CD4-positive, alpha-beta T cell (primary cell): ENCODE data around the gene SLC2A10. TPM values are rescaled to one million over a fixed set of nuclear protein-coding genes. Genes with fewer than 3 reads are reported as not detected.

ENCODE experiments used
- ATAC-seq: fragments of 200-7000 bp; cut with Tn5 transposase; one replicate; pipeline ENCODE4 v1.10.0; 2022; ENCODE audit warnings: mild to moderate bottlenecking; ENCODE audit not compliant: poor library complexity
- CTCF ChIA-PET: fragments of 350-600 bp; sonication (Branson Sonifier 250); formaldehyde crosslinking; loops from one replicate; lab custom pipeline; 2021; ENCODE audit warnings: antibody characterized with exemption, inconsistent platforms; lab: Charles Lee
- POLR2A ChIA-PET: fragments of 350-600 bp; sonication (Branson Sonifier 250); formaldehyde crosslinking; loops from one replicate; lab custom pipeline; 2021; ENCODE audit warnings: antibody characterized with exemption, inconsistent platforms; lab: Charles Lee
- DNase-seq, 14 experiments: peaks; one replicate each; pipeline ENCODE4 v3.0.0-alpha.2; 2013 to 2020; ENCODE audit warnings: mixed read lengths in 2 of 14
- H3K27ac ChIP-seq, 2 donors: one replicate each; pipeline versions ENCODE4 v1.5.1 to v1.7.0; 2013; ENCODE audit warnings: low read length in 2 of 2, low read depth in 1 of 2, mild to moderate bottlenecking in 1 of 2
- H3K27me3 ChIP-seq, 2 experiments: 1 replicate in 1 of 2; 2 replicates in 1 of 2; pipeline versions ENCODE4 v1.6.1 to v1.7.0; 2013; ENCODE audit warnings: low read length in 2 of 2, control low read depth in 1 of 2, mild to moderate bottlenecking in 1 of 2, moderate library complexity in 1 of 2; ENCODE audit not compliant: insufficient read depth in 2 of 2, control insufficient read depth in 1 of 2
- H3K36me3 ChIP-seq: one replicate; pipeline ENCODE4 v1.6.1; 2013; ENCODE audit warnings: low read length, control low read depth; ENCODE audit not compliant: insufficient read depth
- H3K4me1 ChIP-seq: one replicate; pipeline ENCODE4 v1.6.1; 2013; ENCODE audit warnings: low read length, control low read depth; ENCODE audit not compliant: insufficient read depth
- H3K4me3 ChIP-seq: one replicate; pipeline ENCODE4 v1.5.1; 2013; ENCODE audit warnings: mild to moderate bottlenecking, low read length, moderate library complexity
- H3K9me3 ChIP-seq, 2 experiments: 1 replicate in 1 of 2; 2 replicates in 1 of 2; pipeline versions ENCODE4 v1.6.1 to v1.7.0; 2013; ENCODE audit warnings: low read length in 2 of 2, mild to moderate bottlenecking in 2 of 2, control low read depth in 1 of 2, moderate library complexity in 1 of 2; ENCODE audit not compliant: control insufficient read depth in 1 of 2, insufficient read depth in 1 of 2
- H3K27ac Mint-ChIP-seq: one replicate; pipeline ENCODE4 v1.8.0; 2020; ENCODE audit warnings: mixed read lengths
- H3K27me3 Mint-ChIP-seq: one replicate; pipeline ENCODE4 v1.8.0; 2021; ENCODE audit warnings: mixed read lengths
- H3K36me3 Mint-ChIP-seq: one replicate; pipeline ENCODE4 v1.8.0; 2021; ENCODE audit warnings: low read depth, mixed read lengths
- H3K4me1 Mint-ChIP-seq: one replicate; pipeline ENCODE4 v1.8.0; 2021; ENCODE audit warnings: low read depth, mixed read lengths
- H3K4me3 Mint-ChIP-seq: one replicate; pipeline ENCODE4 v1.8.0; 2020; ENCODE audit warnings: mild to moderate bottlenecking, mixed read lengths
- H3K9me3 Mint-ChIP-seq: one replicate; pipeline ENCODE4 v1.8.0; 2020; ENCODE audit warnings: mixed read lengths
- intact Hi-C, 2 experiments: fragments of 100-400 bp; cut with DNase I in 1 of 2; cut with micrococcal nuclease in 1 of 2; formaldehyde crosslinking; loops; one replicate each; pipeline versions ENCODE4 v1.15.1 to v1.9.0; 2023 to 2025; cut with DNase I, micrococcal nuclease
- total RNA-seq, 174 experiments: library from RNA in 2 of 174; stranded (reverse) in 2 of 174; gene quantifications; one replicate each; pipeline ENCODE4 v1.2.3 and lab custom pipeline; 2021 to 2026
- TF ChIP-seq, protein P1 (sequence below): fragments of 200-600 bp; IDR thresholded peaks from one replicate; pipeline ENCODE4 v1.8.0; 2022; ENCODE audit warnings: antibody characterized with exemption, mild to moderate bottlenecking

SLC2A10 gene
- total RNA-seq, 2 experiments from 2014 or later, result not detected

- ATAC-seq (no peak), DNase-seq (no peak)
- ChIA-PET CTCF (no interaction called here), POLR2A (no interaction called here)
- Mint-ChIP-seq H3K36me3 (no peaks in the 10 kb centered on the region), H3K4me1 (no peaks in the 10 kb centered on the region), H3K4me3 (no peak overlapping the region), H3K9me3 (no peaks in the 10 kb centered on the region), H3K27me3 (peaks cover 66% of the 10 kb centered on the region), H3K27ac (no peak overlapping the region)
- peaks cover 0 to 3% of the 10 kb centered on the region in 2 experiments for H3K9me3 ChIP-seq
- H3K4me3 ChIP-seq, result no peak overlapping the region
- H3K27me3 ChIP-seq, result peaks cover 9 to 31% of the 10 kb centered on the region in 2 experiments
- no peaks in the 10 kb centered on the region for H3K4me1 ChIP-seq
- TF ChIP-seq, protein P1, sequence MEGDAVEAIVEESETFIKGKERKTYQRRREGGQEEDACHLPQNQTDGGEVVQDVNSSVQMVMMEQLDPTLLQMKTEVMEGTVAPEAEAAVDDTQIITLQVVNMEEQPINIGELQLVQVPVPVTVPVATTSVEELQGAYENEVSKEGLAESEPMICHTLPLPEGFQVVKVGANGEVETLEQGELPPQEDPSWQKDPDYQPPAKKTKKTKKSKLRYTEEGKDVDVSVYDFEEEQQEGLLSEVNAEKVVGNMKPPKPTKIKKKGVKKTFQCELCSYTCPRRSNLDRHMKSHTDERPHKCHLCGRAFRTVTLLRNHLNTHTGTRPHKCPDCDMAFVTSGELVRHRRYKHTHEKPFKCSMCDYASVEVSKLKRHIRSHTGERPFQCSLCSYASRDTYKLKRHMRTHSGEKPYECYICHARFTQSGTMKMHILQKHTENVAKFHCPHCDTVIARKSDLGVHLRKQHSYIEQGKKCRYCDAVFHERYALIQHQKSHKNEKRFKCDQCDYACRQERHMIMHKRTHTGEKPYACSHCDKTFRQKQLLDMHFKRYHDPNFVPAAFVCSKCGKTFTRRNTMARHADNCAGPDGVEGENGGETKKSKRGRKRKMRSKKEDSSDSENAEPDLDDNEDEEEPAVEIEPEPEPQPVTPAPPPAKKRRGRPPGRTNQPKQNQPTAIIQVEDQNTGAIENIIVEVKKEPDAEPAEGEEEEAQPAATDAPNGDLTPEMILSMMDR, result no peak
- H3K36me3 ChIP-seq, result no peaks in the 10 kb centered on the region
- H3K27ac ChIP-seq, result no peak overlapping the region
- intact Hi-C loops, result no loop called here
Observed at GRCh38 chr20:46741924-46742668, 32.6 kb downstream of the SLC2A10 start.

DNA sequence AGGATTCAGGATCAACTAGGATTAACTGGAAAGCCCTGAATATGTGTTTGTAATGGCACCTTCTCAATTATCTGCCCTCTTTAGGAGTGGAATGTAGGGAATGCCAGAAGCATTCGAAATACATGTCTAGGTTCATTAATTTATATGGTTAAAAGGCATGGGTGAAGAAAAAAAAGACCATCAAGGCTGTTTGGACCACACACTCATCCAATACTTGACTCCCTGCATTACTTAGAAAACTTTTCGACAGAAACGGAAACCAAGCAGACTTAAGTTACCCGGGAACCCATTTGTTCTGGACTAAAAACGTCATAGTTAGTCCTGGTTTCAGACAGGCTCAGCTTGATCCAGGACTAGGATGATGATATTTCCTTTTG lies 33.2 kb downstream of the SLC2A10 start:
- Histone ChIP-seq H3K36me3 (no peaks in the 10 kb centered on the region), H3K4me3 (no peak overlapping the region), H3K9me3 (peaks cover 0 to 3% of the 10 kb centered on the region in 2 experiments), H3K27me3 (peaks cover 10 to 31% of the 10 kb centered on the region in 2 experiments), H3K27ac (no peak overlapping the region), H3K4me1 (no peaks in the 10 kb centered on the region)
- TF ChIP-seq, protein P1, result no peak
- Mint-ChIP-seq H3K4me3 (no peak overlapping the region), H3K4me1 (no peaks in the 10 kb centered on the region), H3K27me3 (peaks cover 69% of the 10 kb centered on the region), H3K9me3 (no peaks in the 10 kb centered on the region), H3K36me3 (no peaks in the 10 kb centered on the region), H3K27ac (no peak overlapping the region)
- POLR2A ChIA-PET, result no interaction called here
- intact Hi-C loops, result no loop called here
- ATAC-seq, result no peak
- CTCF ChIA-PET, result no interaction called here
- no peak for DNase-seq

DNA sequence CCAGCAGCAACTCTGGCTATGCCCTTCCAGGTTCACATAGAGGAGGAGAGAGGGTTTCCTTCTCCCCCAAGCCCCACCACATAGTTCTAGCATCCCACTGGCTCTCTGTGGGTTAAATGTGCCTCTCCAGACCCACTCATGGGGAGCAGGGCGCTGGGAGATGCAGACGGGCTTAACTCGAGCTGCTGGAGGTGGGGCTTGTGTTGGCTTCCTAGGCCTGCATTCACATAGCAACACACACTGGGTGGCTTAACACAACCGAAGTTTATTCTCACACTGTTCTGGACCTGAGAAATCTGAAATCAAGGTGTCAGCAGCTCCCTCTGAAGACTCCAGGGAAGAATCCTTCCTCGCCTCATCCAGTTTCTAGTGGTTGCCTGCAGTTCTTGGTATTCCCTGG lies 33.6 kb downstream of the SLC2A10 start:
- CTCF ChIA-PET, result no interaction called here
- intact Hi-C loops, result no loop called here
- DNase-seq, result no peak
- H3K4me1 ChIP-seq, result no peaks in the 10 kb centered on the region
- H3K4me3 Mint-ChIP-seq, result no peak overlapping the region
- peaks cover 12 to 31% of the 10 kb centered on the region in 2 experiments for H3K27me3 ChIP-seq
- no peak overlapping the region for H3K4me3 ChIP-seq
- peaks cover 70% of the 10 kb centered on the region for H3K27me3 Mint-ChIP-seq
- TF ChIP-seq, protein P1, result no peak
- H3K4me1 Mint-ChIP-seq, result no peaks in the 10 kb centered on the region
- no peaks in the 10 kb centered on the region for H3K9me3 Mint-ChIP-seq
- no peak overlapping the region for H3K27ac Mint-ChIP-seq
- H3K36me3 Mint-ChIP-seq, result no peaks in the 10 kb centered on the region
- no peak for ATAC-seq
- no peak overlapping the region for H3K27ac ChIP-seq
- POLR2A ChIA-PET, result no interaction called here
- no peaks in the 10 kb centered on the region for H3K36me3 ChIP-seq
- peaks cover 0 to 3% of the 10 kb centered on the region in 2 experiments for H3K9me3 ChIP-seq
